ENCODE measurements around the gene BRAF.
"Not testable (repeated sequence)": the region's sequence is repeated elsewhere in the genome, so short reads cannot be mapped to it uniquely, and the experiment has no call there.

BRAF gene

GRCh38 chr7:140917258-140917657 lies 7.5 kb downstream of the BRAF start:
- DNase-seq, result no peak

- DNase-seq, result no peak
These were observed 8.7 kb downstream of the BRAF start for GRCh38 chr7:140915935-140916555.

GRCh38 chr7:140914083-140914482 lies 10.6 kb downstream of the BRAF start:
- DNase-seq, result no peak

- DNase-seq, result not testable (repeated sequence)
These were observed 11.2 kb downstream of the BRAF start for GRCh38 chr7:140913596-140913928.

GRCh38 chr7:140911746-140912145 lies 13.0 kb downstream of the BRAF start:
- no peak for DNase-seq

GRCh38 chr7:140909476-140910161 lies 15.1 kb downstream of the BRAF start:
- DNase-seq, result no peak

GRCh38 chr7:140908361-140908760 lies 16.4 kb downstream of the BRAF start:
- DNase-seq, result no peak

GRCh38 chr7:140903741-140904480 lies 20.8 kb downstream of the BRAF start:
- no peak for DNase-seq

GRCh38 chr7:140902303-140902953 lies 22.3 kb downstream of the BRAF start:
- DNase-seq, result no peak

- DNase-seq, result no peak
These were observed 22.8 kb downstream of the BRAF start for GRCh38 chr7:140901941-140902302.

- DNase-seq, result no peak
These were observed 24.8 kb downstream of the BRAF start for GRCh38 chr7:140899883-140900282.

- no peak for DNase-seq
These were observed 25.8 kb downstream of the BRAF start for GRCh38 chr7:140898786-140899536.

- no peak for DNase-seq
These were observed 27.7 kb downstream of the BRAF start for GRCh38 chr7:140896996-140897395.

GRCh38 chr7:140889645-140890044 lies 35.1 kb downstream of the BRAF start:
- DNase-seq, result no peak

GRCh38 chr7:140889150-140889549 lies 35.6 kb downstream of the BRAF start:
- no peak for DNase-seq

- no peak for DNase-seq
These were observed 36.6 kb downstream of the BRAF start for GRCh38 chr7:140888087-140888486.

- DNase-seq, result no peak
These were observed 38.9 kb downstream of the BRAF start for GRCh38 chr7:140885735-140886334.

GRCh38 chr7:140883378-140883777 lies 41.4 kb downstream of the BRAF start:
- no peak for DNase-seq

- DNase-seq, result not testable (repeated sequence)
These were observed 41.9 kb downstream of the BRAF start for GRCh38 chr7:140882834-140883233.

GRCh38 chr7:140881507-140882228 lies 43.1 kb downstream of the BRAF start:
- no peak for DNase-seq

GRCh38 chr7:140877249-140877524 lies 47.5 kb downstream of the BRAF start:
- DNase-seq, result no peak

Measured in SHP77 treated with DMSO at 0.1 percent for 48 hours (cell line).